GM10266 (cell line): ENCODE data around the gene SLC2A8.

Experiments used
- DNase-seq: peaks from one replicate; pipeline ENCODE4 v3.0.0; 2012; ENCODE audit errors: extremely low spot score
- CTCF ChIP-seq: IDR thresholded peaks from 2 replicates; pipeline ENCODE4 v1.5.1; 2012; ENCODE audit warnings: mild to moderate bottlenecking, low read depth; ENCODE audit not compliant: control insufficient read depth, insufficient read depth; ENCODE audit errors: missing control alignments

Gene SLC2A8

GRCh38 chr9:127451858-127452656 lies 55.1 kb downstream of the SLC2A8 start:
- TF ChIP-seq CTCF = no peak
- DNase-seq = peak; percentile 57

- no peak for DNase-seq
- no peak for TF ChIP-seq CTCF
These were observed 55.7 kb downstream of the SLC2A8 start for GRCh38 chr9:127452691-127453090.

GRCh38 chr9:127455324-127455992 lies 58.5 kb downstream of the SLC2A8 start:
- DNase-seq = no peak
- TF ChIP-seq CTCF = peak; percentile 54

GRCh38 chr9:127457191-127457878 lies 60.4 kb downstream of the SLC2A8 start:
- no peak for TF ChIP-seq CTCF
- DNase-seq = no peak
